Measurements from ENCODE around the gene ANKRD34A. TPM values are rescaled to one million over a fixed set of nuclear protein-coding genes. Genes with fewer than 3 reads are reported as not detected.

Gene ANKRD34A
- total and polyA plus RNA-seq, 2 of the 13 experiments (the other 11 are each of a cell fraction or from before 2014, with no cell fraction given), result 0.05 to 0.07 TPM

GRCh38 chr1:145996433-145997015 is 32.1 kb upstream of the ANKRD34A start, which contains the start of gene TXNIP (continued):
- no peak for TF ChIP-seq ZXDC (CRISPR knock-in tag; IDR thresholded peaks at IDR 0.05)
- peak; percentile 79 for TF ChIP-seq BHLHE40 (IDR thresholded peaks at IDR 0.05; ENCODE audit: low read length)
- no peak for TF ChIP-seq CEBPB (IDR thresholded peaks at IDR 0.05; ENCODE audit: borderline replicate concordance, low read depth, low read length)
- TF ChIP-seq ZFP90 (CRISPR knock-in tag; IDR thresholded peaks at IDR 0.05; ENCODE audit: borderline replicate concordance), result no peak
- TF ChIP-seq LCORL (IDR thresholded peaks at IDR 0.05), result no peak
- peak; percentile 76 for TF ChIP-seq LCORL (CRISPR knock-in tag; IDR thresholded peaks at IDR 0.05)
- TF ChIP-seq, protein P1, sequence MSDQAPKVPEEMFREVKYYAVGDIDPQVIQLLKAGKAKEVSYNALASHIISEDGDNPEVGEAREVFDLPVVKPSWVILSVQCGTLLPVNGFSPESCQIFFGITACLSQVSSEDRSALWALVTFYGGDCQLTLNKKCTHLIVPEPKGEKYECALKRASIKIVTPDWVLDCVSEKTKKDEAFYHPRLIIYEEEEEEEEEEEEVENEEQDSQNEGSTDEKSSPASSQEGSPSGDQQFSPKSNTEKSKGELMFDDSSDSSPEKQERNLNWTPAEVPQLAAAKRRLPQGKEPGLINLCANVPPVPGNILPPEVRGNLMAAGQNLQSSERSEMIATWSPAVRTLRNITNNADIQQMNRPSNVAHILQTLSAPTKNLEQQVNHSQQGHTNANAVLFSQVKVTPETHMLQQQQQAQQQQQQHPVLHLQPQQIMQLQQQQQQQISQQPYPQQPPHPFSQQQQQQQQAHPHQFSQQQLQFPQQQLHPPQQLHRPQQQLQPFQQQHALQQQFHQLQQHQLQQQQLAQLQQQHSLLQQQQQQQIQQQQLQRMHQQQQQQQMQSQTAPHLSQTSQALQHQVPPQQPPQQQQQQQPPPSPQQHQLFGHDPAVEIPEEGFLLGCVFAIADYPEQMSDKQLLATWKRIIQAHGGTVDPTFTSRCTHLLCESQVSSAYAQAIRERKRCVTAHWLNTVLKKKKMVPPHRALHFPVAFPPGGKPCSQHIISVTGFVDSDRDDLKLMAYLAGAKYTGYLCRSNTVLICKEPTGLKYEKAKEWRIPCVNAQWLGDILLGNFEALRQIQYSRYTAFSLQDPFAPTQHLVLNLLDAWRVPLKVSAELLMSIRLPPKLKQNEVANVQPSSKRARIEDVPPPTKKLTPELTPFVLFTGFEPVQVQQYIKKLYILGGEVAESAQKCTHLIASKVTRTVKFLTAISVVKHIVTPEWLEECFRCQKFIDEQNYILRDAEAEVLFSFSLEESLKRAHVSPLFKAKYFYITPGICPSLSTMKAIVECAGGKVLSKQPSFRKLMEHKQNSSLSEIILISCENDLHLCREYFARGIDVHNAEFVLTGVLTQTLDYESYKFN (CRISPR knock-in tag; conservative IDR thresholded peaks at IDR 0.05), result peak; percentile 87
- TF ChIP-seq ETV5 (CRISPR knock-in tag; IDR thresholded peaks at IDR 0.05; ENCODE audit: borderline replicate concordance), result peak; percentile 92
- TF ChIP-seq ZSCAN30 (CRISPR knock-in tag; IDR thresholded peaks at IDR 0.05), result 0 out of 2 replicates have a peak, but pooled peaks have one; percentile 42
- TF ChIP-seq HNF4G (IDR thresholded peaks at IDR 0.05; ENCODE audit: borderline replicate concordance, low read depth, low read length), result peak; percentile 22; the same call in 1 of the 2 replicates
- peak; percentile 24; the same call in 1 of the 2 replicates for TF ChIP-seq HNF4G (CRISPR knock-in tag; IDR thresholded peaks at IDR 0.05; ENCODE audit: borderline replicate concordance, low read depth)
- no peak for TF ChIP-seq ZNF292 (CRISPR knock-in tag; IDR thresholded peaks at IDR 0.05; ENCODE audit: borderline replicate concordance, low read depth)
- TF ChIP-seq SMC3 (IDR thresholded peaks at IDR 0.05; ENCODE audit: low read length), result no peak
- TF ChIP-seq TOE1 (CRISPR knock-in tag; IDR thresholded peaks at IDR 0.05), result peak; percentile 21; the same call in 1 of the 2 replicates
- TF ChIP-seq ZNF275 (CRISPR knock-in tag; IDR thresholded peaks at IDR 0.05; ENCODE audit: borderline replicate concordance), result peak; percentile 59; the same call in 1 of the 2 replicates
- TF ChIP-seq, protein P2, sequence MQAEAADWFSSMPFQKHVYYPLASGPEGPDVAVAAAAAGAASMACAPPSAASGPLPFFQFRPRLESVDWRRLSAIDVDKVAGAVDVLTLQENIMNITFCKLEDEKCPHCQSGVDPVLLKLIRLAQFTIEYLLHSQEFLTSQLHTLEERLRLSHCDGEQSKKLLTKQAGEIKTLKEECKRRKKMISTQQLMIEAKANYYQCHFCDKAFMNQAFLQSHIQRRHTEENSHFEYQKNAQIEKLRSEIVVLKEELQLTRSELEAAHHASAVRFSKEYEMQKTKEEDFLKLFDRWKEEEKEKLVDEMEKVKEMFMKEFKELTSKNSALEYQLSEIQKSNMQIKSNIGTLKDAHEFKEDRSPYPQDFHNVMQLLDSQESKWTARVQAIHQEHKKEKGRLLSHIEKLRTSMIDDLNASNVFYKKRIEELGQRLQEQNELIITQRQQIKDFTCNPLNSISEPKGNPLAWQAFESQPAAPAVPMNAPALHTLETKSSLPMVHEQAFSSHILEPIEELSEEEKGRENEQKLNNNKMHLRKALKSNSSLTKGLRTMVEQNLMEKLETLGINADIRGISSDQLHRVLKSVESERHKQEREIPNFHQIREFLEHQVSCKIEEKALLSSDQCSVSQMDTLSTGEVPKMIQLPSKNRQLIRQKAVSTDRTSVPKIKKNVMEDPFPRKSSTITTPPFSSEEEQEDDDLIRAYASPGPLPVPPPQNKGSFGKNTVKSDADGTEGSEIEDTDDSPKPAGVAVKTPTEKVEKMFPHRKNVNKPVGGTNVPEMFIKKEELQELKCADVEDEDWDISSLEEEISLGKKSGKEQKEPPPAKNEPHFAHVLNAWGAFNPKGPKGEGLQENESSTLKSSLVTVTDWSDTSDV (CRISPR knock-in tag; IDR thresholded peaks at IDR 0.05), result no peak; the same call in 1 of the 2 replicates
- TF ChIP-seq ZNF543 (CRISPR knock-in tag; IDR thresholded peaks at IDR 0.05), result peak; percentile 81
- peak; percentile 75; the same call in 1 of the 2 replicates for TF ChIP-seq ZNF34 (CRISPR knock-in tag; IDR thresholded peaks at IDR 0.05; ENCODE audit: borderline replicate concordance)
- TF ChIP-seq SRF (IDR thresholded peaks at IDR 0.05; ENCODE audit: low read depth, low read length), result peak; percentile 6; the same call in 1 of the 2 replicates
- no peak for TF ChIP-seq PHB2 (IDR thresholded peaks at IDR 0.05; ENCODE audit: partially characterized antibody)
